ENCODE measurements around the gene MEOX1.

GRCh38 chr17:43595466-43595865 is 66.3 kb downstream of the MEOX1 start:
- TF ChIP-seq JUND (IDR thresholded peaks at IDR 0.05; ENCODE audit: low read length) (no peak), TAF1 (IDR thresholded peaks at IDR 0.05; ENCODE audit: low read depth, low read length) (no peak), POLR2AphosphoS5 (IDR thresholded peaks at IDR 0.05; ENCODE audit: low read depth, low read length) (no peak)
